ENCODE results near the gene SLC5A6. TPM values are rescaled to one million over a fixed set of nuclear protein-coding genes. Genes with fewer than 3 reads are reported as not detected.

SLC5A6 gene
- 10 to 100 TPM; 40.7 to 42.0 TPM for total RNA-seq

- Mint-ChIP-seq H3K9me3 (no peaks in the 10 kb centered on the region), H3K36me3 (peaks cover 29 to 36% of the 10 kb centered on the region in 2 donors), H3K27ac (peak within 1 kb of the TSS; percentile 97 to 98)
- ATAC-seq (peak; percentile 91), DNase-seq (ENCODE audit: low spot score in 2 of 2) (peak; percentile 89 to 92)
Observed at GRCh38 chr2:27211943-27212625, at the start of gene SLC5A6, which contains the start of gene ATRAID. SLC5A6 (minus strand) TSS chr2:27212268; CDS start chr2:27207650, 4,618 bp downstream. ATRAID (plus strand) TSS chr2:27212041; CDS start chr2:27212369, 328 bp downstream.

DNA sequence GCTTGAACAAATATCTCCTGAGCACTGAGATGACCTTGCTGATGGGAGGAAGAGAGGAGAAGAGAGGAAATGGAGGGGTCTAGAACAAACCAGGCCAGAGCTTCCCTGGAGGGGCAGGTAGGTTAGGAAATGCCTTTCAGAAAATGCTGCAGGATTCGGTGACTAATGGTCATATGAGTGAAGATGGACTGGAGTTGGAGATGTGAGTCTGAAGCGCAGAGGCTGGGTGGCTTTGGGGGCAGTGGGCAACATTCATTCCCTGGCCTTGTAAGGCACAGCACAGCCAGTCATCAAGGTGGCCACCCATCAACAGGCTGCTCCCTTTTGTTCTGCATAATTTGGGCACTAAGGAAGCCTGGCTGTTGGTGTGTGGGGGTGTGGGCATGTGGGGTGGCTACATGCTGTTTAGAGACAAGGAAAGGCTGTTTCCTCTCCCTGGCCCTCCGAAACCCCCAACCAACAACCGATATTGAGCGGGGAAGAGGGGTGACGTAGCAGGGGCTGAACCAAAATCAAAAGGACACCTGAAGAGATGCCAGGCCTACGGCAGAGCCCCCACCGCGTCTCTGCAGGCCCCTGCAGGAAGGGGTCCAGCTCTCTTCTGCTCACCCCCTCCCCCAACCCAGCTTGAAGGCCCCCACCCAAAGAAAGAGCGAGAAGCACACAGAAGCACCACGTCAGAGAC is 49.3 kb upstream of the SLC5A6 start:
- no peak for DNase-seq (ENCODE audit: low spot score in 2 of 2)
- ATAC-seq, result no peak
- Mint-ChIP-seq H3K36me3 (peaks cover 5% of the 10 kb centered on the region in 2 donors), H3K27ac (no peak overlapping the region), H3K9me3 (no peaks in the 10 kb centered on the region)

- no peak for DNase-seq (ENCODE audit: low spot score in 2 of 2)
- Mint-ChIP-seq H3K9me3 (no peaks in the 10 kb centered on the region), H3K27ac (no peak overlapping the region), H3K36me3 (peaks cover under 1 to 5% of the 10 kb centered on the region in 2 donors)
- ATAC-seq, result no peak
Observed at GRCh38 chr2:27258051-27258450, 46.0 kb upstream of the SLC5A6 start.

DNA sequence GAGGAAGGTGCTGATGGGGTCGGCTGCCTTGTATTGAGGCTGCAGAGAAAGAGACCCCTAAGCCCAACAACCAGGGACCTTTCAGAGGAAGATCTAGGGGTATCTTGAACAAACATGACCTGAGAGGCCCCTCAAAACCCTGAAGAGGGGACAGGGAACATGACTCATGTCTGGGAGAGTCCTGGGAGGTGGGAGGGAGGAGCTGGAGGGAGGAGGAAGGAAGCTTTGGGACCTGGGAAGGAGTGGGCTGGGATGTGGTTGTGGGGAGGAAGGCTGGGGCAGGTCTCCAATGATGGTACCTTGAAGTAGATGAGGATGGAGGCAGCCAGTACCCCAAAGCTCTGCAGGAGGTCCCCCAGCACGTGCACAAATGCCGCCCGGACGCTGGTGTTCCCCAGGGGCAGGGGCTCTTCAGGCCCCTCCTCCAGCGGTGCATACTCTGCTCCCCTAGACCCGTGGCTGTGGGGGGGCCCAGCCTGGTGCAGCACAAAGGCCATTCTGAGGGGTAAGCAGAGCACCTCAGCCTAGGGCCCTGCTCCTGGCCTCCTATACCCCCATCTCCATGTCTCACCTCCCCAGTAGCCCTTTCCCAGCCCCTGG is 44.9 kb upstream of the SLC5A6 start:
- H3K9me3 Mint-ChIP-seq, result no peaks in the 10 kb centered on the region
- H3K27ac Mint-ChIP-seq, result no peak overlapping the region
- ATAC-seq (no peak), DNase-seq (ENCODE audit: low spot score in 2 of 2) (no peak)
- peaks cover 0 to 5% of the 10 kb centered on the region in 2 donors for H3K36me3 Mint-ChIP-seq

- no peak for DNase-seq (ENCODE audit: low spot score in 2 of 2)
- Mint-ChIP-seq H3K9me3 (no peaks in the 10 kb centered on the region), H3K27ac (no peak overlapping the region), H3K36me3 (peaks cover 0 to under 1% of the 10 kb centered on the region in 2 donors)
- ATAC-seq, result no peak
Observed at GRCh38 chr2:27255660-27256059, 43.6 kb upstream of the SLC5A6 start.

- DNase-seq (ENCODE audit: low spot score in 2 of 2), result no peak
- ATAC-seq, result no peak
- Mint-ChIP-seq H3K36me3 (no peaks in the 10 kb centered on the region), H3K9me3 (no peaks in the 10 kb centered on the region), H3K27ac (no peak overlapping the region)
Observed at GRCh38 chr2:27255187-27255586, 43.1 kb upstream of the SLC5A6 start.

- no peak for DNase-seq (ENCODE audit: low spot score in 2 of 2)
- Mint-ChIP-seq H3K27ac (no peak overlapping the region), H3K9me3 (no peaks in the 10 kb centered on the region), H3K36me3 (no peaks in the 10 kb centered on the region)
- no peak for ATAC-seq
Observed at GRCh38 chr2:27251766-27252165, 39.7 kb upstream of the SLC5A6 start.

DNA sequence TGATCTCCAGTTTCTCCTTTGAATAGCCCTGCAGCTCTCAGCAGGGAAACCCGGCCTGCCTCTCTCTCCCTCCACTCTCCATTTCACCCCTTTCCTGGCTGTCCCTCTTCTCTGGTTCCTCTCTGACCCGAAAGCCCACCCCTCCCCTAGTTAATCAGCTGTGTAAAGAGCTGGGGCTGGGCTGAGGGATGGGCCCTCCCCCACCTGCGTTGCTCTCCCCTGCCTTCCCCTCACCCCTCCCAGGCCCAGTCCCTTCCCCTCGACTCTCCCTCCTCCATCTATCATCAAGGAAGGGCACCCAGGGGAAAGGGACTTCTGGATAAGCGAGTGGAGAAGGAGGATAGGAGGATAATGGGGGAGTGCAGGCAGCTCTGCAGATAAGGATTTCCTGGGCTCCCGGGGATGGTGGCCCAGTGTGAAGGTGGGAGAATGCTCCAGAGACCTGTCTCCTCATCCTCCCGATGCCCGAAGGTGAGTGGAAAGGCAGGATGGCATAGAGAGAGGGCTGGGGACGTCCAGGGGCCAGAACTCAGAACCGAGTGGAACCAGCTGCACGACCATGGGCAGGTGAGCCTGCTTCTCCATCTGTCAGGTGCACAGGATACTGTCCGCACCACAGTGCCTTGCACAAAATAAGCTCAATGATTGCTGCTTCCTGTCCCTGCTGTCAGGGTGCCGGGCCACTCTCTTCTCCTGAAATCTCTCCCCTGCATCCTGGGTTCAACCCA is 38.7 kb upstream of the SLC5A6 start:
- no peak for DNase-seq (ENCODE audit: low spot score in 2 of 2)
- no peaks in the 10 kb centered on the region for H3K9me3 Mint-ChIP-seq
- no peak overlapping the region for H3K27ac Mint-ChIP-seq
- no peak for ATAC-seq
- no peaks in the 10 kb centered on the region for H3K36me3 Mint-ChIP-seq

DNA sequence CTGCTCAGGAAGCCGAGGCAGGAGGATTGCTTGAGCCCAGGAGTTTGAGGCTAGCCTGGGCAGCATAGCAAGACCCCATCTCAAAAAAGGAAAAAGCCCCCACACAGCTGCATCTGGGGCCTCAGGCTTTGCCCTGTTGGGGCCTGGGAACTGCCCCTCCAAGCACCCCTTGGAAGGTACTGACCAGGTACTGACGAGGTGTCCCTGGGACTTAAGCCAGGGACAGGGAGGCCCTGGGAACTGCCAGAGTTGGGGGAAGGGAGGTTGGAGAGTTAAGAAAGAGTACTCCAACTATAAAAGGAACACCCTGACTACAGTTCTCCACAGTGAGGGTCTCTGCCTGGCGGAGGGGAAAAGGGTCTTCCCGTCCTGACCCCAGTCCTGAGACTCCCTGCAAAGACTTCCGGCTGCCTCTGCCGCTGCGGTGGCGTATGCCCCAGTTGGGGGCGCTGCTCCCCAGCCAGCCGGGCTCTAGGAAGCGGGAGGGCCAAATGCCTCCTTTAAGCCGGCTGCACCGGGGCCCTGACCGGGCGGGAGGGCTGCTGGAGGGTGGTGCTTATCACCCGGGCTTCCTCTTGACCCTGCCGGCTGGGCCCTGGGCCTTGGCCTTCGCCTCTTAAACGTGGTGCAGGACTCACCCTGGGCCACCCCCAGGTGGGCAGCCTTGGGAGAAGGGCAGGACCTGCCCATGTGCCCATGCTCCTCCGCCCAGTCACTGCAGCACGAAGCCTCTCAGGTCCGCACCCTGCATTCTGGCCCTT is 38.0 kb upstream of the SLC5A6 start:
- peak; percentile 86 for ATAC-seq
- no peaks in the 10 kb centered on the region for H3K9me3 Mint-ChIP-seq
- no peaks in the 10 kb centered on the region for H3K36me3 Mint-ChIP-seq
- DNase-seq (ENCODE audit: low spot score in 2 of 2), result peak in 1 of 2 donors; percentile 79
- no peak overlapping the region for H3K27ac Mint-ChIP-seq

- Mint-ChIP-seq H3K36me3 (no peaks in the 10 kb centered on the region), H3K9me3 (no peaks in the 10 kb centered on the region), H3K27ac (no peak overlapping the region)
- no peak for DNase-seq (ENCODE audit: low spot score in 2 of 2)
- ATAC-seq, result no peak
Observed at GRCh38 chr2:27249159-27249890, 37.3 kb upstream of the SLC5A6 start.

DNA sequence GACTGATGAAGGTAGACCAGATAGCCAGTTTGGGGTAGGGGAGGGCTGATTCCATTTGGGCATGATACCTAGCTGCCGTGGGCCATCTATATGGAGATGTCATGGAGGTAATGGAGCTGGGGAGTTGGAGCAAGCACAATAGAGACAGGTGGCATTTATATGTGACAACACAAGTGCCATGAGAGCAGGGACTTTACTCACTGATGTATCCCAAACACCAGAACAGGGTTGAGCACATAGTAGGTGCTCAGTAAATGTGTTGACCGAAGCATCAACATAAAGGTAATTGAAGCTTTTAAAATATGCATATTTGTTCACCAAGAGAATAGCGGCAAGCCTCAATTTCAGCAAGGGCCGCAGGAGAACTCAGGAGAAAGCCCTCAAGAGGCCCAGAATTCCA is 35.8 kb upstream of the SLC5A6 start:
- Mint-ChIP-seq H3K27ac (no peak overlapping the region), H3K9me3 (no peaks in the 10 kb centered on the region), H3K36me3 (peaks cover 0 to 5% of the 10 kb centered on the region in 2 donors)
- ATAC-seq (no peak), DNase-seq (ENCODE audit: low spot score in 2 of 2) (no peak)

GRCh38 chr2:27245626-27246025 is 33.6 kb upstream of the SLC5A6 start:
- Mint-ChIP-seq H3K36me3 (peaks cover 6 to 8% of the 10 kb centered on the region in 2 donors), H3K27ac (no peak overlapping the region), H3K9me3 (no peaks in the 10 kb centered on the region)
- no peak for DNase-seq (ENCODE audit: low spot score in 2 of 2)
- no peak for ATAC-seq

DNA sequence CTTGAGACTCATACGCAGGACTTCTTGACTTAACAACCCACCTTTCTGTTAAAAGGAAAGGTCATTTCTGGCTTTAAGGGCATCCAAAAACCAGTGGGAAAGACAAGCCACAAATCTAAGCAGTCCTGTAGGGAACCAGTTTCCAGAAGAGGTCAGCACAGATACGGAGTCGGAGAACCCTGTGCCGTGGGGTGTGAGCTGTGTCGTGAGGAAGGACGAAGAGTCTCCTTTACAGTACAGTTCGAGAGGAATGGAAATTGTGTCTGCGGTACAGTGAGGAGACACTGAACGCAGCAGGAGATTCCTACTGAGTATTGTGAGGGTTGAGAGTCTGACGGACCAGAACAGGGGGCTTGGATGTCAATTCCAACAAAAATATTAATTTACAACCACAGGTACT is 33.0 kb upstream of the SLC5A6 start:
- no peak overlapping the region for H3K27ac Mint-ChIP-seq
- ATAC-seq (no peak), DNase-seq (ENCODE audit: low spot score in 2 of 2) (no peak)
- peaks cover 8 to 11% of the 10 kb centered on the region in 2 donors for H3K36me3 Mint-ChIP-seq
- H3K9me3 Mint-ChIP-seq, result no peaks in the 10 kb centered on the region

GRCh38 chr2:27243391-27244130 is 31.5 kb upstream of the SLC5A6 start:
- Mint-ChIP-seq H3K27ac (peak overlapping the region in 1 of 2 donors; percentile 77), H3K36me3 (peaks cover 13 to 14% of the 10 kb centered on the region in 2 donors)
- no peak for ATAC-seq

GRCh38 chr2:27242614-27242951 is 30.5 kb upstream of the SLC5A6 start:
- DNase-seq (ENCODE audit: low spot score in 2 of 2), result no peak
- H3K36me3 Mint-ChIP-seq, result peaks cover 16 to 18% of the 10 kb centered on the region in 2 donors
- no peaks in the 10 kb centered on the region for H3K9me3 Mint-ChIP-seq
- no peak overlapping the region for H3K27ac Mint-ChIP-seq
- ATAC-seq, result no peak

More at GRCh38 chr2:27243391-27244130, 31.5 kb upstream of the SLC5A6 start:
- H3K9me3 Mint-ChIP-seq, result no peaks in the 10 kb centered on the region
- DNase-seq (ENCODE audit: low spot score in 2 of 2), result no peak

Measured in activated naive CD4-positive, alpha-beta T cell treated with anti-CD3 and anti-CD28 coated beads, Interleukin-2, amount 50 U/mL, for 72 hours (primary cell).